GM21367 (cell line): ENCODE measurements around the gene ANKRD31.

Source experiments
- ATAC-seq: cut with Tn5 transposase; IDR thresholded peaks from one replicate; pipeline ENCODE4 v1.9.1; 2021; ENCODE audit not compliant: unreplicated experiment

Gene ANKRD31

DNA sequence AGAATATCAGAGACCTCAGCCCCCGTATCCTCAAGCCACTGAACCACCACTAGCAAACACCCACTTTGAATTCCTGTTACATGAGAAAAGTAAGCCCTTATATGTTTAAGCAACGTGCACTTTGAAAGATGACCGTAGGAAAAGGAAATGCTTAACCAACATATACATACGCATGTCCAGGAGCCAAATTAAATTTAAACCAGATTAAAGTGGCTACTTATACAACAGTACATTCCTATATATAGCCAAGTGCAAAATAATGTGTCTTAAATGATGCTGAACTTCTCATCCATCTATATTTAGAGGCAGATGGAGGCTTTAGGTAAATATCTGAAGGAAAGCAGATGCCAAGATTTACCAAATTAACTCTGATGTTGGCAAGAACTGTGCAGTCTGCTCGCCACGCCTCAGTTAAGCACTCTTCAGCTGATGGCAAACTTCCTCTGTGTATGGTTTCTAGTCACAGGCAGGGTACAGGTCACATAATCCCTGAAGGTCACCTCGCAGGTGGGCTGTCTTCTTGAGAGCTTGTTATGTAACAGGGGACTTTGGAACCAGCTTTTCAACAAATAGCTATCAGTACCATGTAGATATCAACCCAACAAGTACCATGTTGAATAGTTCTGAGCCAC, 192.9 kb downstream of the ANKRD31 start:
- no peak for ATAC-seq

DNA sequence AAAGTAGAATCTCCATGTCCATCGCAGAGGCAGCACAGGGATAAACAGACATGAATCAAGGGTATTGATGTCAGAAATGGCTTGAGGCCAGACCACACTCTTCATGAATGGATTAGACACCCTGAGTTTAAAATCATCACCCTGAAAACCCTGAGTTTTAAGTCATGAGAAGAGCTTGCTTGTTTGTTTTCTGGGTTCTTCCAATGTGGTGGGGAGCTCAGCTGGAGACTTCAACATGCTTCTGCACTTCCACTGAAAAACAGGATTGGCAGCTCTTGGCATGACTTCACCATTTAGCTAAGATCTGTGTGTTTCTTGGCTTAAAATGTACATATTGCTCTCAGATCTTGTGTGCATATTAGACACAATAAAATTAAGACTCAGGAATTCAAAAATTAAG, 194.2 kb downstream of the ANKRD31 start:
- no peak for ATAC-seq

DNA sequence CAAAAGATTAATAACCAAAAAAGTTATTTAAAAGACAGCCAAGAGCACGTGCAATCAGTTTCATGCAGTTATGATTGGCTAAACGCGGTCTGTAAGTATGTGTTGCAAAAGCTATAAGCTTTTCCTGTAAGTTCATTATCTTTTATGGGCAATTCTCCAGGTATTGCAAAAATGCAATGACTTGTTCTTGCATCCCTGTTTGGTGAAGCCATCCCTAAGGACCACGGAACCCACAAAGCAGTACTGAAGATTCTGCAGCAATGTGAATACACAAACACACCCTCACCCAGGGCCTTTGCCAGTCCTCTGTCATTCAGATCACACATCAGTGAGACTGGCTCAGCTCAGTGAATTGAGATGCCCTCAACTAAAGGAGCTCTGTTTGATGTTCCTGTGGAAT, 195.7 kb downstream of the ANKRD31 start:
- no peak for ATAC-seq

DNA sequence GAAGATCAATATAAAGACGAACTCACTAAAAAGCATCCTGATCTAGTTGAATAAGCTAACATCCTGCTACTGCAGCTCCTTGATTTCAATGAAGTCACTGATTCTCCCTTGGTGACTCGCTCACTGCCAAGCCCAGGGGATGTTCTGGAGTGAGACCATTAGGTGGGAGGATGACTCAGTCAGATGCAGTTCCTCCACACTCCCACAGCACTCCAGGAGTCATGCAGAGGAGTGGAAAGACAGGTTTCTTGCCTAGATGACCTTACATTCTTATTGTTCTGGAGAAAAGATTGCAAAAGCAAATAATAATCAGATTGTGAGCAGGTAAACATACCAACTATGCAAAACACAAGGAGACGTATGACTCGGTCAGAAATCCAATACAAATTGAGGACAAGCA, 199.6 kb downstream of the ANKRD31 start:
- no peak for ATAC-seq

DNA sequence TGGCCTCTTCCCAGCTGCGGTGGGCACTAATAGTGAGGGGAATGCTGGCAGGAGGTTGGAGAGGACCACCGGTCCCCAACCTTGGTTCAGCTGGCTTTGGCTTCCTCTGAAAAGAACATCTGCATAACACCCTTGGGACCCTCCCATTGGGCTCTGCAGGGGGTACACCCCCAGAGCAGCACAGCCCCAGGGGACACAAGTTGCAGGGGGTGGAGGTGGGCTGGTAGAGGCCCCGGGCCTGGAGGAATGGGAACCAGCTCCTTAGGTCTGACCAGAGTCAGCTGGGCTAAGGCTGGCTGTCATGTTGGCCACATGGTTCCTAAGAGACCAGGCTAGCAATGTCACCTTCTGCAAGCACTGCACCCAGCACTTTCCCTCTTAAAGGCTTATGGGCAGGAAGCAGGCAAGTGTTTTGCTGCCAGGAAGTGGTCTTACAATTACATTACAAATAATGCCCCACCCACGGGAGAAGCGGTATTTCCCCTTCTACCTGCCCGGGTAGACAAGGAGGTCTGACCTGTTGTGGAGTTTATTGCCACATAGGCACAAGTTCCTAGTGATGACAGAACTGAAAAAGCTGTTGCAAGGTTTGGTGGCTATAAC, 202.4 kb downstream of the ANKRD31 start:
- no peak for ATAC-seq

DNA sequence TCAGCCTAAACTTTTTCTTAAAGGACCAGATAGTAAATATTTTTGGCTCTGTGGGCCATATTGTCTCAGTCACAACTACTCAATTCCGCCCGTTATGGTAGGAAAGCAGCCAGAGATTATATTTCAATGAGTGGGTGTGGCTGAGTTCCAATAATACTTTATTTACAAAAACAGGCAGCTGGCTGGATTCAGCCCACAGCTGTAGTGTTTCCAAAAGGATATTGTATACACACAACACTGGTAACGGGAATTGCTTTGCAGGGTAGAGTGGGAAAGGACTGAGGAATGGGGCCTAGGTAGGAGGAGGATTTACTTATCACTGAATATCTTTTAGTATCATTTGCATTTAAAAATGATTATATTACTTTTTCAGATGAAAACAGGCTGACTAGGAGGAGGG, 205.3 kb downstream of the ANKRD31 start:
- no peak for ATAC-seq

DNA sequence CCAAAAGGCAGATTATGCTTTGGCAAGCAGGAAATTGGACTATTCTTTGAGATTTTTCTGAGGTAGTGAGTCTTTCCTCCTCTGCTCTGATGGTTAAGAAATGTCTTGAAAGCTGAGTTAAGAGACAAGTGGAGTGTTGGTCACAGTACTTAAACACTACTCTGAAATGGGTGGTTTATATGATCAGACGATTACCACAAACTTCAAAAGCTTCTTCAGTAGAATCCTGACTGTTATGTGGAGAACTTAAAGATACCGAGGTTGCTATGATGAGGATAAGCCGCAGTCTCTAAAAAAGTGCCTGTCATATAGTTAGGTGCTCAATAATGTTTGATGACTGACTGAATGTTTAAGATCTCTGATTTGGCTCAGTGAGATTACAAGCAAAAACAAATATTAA, 208.6 kb downstream of the ANKRD31 start:
- ATAC-seq, result no peak

DNA sequence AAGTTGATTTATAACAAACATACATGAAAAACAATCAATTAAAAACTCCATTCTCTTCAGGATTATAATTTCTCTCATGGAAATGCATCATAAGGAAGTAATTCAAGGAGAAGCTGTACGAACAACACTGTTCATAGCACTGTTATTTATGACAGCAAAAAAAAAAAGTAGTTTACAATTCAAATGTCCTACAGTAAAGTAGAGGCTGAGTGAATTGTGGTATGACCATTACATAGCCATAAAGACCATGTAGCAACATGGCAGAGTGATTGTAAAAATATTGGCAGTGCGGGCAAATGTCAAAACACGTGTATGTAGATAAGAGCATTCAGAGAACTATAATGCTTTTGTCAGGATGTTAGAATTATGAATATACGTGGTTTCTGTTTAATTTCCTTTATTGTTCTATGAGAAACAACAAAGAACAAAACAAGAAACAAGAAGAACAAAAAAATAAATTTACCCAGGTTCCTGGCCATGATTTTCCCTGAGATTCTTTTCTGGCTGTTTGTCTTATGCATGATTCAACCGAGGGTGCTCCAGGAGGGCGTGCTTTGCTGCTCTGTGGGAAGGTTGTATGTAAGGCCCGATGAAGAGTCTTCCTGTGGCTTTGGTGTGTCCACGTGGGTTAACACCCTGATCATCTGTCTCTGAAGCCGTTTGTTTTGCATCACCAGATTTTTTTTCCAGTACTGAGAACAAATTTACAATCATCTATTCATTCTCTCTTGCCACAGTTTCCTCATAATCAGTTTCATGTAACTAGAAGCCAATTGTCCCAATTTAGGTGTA, 213.1 kb downstream of the ANKRD31 start:
- ATAC-seq, result no peak

DNA sequence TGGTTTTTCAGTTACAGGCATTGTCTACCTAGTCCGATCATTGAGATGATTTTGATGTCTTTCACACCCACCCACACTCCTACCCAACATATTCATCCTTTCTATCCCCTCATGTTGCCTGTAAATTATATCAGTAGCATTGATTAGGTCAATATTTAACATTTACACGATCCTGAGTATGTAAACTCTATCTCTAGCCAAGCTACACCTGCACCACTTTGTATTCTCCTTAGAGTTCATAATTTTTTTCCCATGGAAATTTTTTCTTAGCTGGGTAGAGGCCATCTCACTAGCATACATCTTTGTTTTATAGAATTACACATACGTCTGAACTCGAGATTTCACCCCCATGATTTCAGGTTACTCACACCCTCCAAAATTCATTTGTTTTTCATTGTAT, 214.9 kb downstream of the ANKRD31 start:
- no peak for ATAC-seq

DNA sequence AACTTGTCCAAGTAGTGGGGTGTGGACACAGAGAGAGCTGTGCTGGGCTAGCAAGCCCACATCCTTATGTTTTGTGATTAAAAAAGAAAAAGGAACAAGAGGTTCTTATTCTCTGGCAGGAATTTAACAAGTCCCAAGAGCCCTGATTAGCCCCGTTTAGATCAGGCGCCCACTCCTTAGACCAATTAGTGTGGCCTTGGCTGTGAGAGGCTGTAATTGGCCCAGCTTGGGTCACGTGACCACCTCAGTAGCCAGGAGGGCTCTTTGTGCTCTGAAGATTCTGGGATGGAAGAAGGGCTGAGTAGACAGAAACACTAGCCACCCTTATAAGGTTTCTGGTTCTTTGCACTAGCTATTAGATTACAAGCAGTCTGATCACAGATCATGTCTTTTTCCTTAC, 215.5 kb downstream of the ANKRD31 start:
- ATAC-seq, result no peak

DNA sequence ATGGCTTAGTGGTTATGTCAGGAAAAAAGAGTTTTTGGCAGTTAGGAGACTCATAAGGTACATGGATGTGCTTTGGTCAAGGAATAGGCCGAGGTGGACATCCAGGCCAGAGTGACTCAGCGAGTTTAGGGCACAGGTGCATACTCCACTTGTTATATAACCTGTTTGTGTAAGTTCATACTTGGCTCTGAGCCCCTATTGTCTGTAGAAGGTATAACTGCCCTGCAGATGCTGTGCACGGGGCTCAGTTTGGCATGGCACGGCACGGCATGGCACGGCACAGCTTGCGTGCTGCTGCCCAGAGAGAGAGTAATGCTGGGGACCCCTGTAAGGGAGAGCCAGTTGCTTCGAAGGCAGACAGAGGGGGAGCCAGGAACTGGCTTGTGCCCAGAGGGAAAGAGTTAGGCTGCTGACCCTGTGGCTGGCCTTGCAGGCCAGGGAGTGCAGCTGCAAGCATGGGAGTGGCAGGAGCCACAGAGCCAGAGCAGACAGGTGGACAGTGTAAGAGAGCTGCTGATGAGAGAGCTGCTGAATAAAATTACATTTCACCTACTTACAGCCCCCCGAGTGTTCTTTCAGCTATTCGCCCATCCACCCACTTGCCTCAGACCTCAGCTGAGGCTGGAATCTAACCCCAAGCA, 216.5 kb downstream of the ANKRD31 start:
- no peak for ATAC-seq

DNA sequence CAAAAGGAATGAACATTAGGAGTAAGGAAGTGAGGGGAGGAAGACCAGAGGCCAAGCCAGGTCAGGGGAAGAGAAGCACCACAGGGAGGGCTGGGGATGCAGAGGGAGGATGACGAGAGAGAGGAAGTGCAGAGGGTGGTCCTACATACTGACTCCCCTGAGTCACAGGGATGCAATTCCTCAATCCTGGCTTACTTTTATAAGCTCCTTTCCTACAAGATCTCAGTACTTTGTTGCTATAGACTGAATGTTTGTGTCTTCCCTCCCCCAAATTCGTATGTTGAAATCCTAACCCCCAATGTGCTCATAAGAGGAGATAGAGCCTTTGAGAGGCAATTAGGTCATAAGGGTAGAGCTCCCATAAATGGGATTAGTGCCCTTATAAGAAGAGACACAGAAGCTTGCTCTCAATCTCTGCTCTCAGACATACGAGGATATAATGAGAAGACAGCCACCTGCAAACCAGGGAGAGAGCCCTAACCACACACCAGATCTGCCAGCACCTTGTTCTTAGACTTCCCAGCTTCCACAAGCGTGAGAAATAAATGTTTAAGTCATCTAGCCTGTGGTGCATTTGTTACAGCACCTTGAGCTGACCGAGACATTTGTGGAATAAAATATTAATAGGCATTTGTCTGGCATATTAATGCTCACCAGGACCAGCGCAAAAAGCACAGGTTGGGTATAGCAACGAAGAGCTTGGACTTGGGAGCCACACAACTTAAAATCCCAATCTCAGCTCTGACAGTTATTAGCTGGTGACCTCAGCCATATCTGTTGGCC, 217.7 kb downstream of the ANKRD31 start:
- ATAC-seq, result no peak
